NCI-H1048 (cell line): ENCODE data around the gene ITIH4.

Experiments used
- DNase-seq: peaks from one replicate; lab custom pipeline; 2025; lab: John Stamatoyannopoulos, UW

Gene ITIH4

DNA sequence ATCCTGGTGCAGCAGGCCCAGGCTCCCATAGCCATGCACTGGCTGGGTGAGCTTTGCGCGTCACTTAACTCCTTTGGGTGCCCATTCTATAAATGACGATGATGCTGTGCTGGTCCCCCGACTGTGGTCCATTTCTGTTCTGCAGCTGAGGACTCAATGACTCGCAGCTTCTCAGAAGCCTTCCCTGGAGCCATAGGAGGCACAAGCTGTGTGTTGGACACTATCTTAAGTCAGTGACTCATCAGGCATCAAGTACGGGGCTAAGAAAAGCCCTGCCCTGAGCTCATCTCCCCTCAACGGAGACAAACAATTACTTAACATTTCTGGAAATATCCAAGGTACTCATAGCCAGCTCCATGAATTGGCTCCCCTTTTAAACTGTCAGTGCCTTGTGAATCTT is 18.1 kb upstream of the ITIH4 start:
- DNase-seq: no peak

DNA sequence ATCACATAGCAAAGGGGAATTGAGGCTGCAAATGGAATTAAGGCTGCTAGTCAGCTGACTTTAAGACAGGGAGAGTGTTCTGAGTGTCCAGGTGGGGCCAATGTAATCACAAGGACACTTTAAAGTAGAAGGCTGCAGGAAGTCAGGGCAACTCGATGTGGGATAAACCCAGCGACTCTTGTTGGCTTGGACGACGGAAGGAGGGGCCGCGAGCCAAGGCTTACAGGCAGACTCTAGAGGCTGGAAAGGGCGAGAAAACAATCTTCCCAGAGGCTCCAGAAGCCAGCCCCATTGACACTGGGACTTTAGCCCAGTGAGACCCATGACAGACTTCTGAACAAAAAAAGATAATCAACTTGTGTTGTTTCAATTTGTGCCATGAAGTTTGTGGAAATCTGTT is 17.3 kb upstream of the ITIH4 start:
- no peak for DNase-seq

DNA sequence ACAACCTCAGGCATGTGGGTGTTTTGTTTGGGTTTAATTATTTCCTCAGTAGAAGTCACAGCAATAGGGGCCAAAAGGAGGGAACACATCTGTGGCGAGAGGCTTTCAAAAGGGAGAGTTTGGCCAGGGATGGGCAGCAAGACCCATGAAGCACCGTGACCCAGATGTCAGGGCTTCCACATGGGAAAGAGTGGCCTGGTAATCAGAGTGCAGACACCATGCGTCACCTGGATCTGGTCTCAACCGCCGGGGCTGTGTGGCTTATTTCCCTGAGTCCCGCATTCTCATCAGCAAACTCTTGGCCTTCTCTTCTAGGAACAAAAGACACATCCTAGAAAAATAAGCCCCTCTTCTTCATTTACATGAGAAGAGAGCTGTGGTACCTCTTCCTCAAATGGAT is 16.8 kb upstream of the ITIH4 start:
- DNase-seq: no peak

DNA sequence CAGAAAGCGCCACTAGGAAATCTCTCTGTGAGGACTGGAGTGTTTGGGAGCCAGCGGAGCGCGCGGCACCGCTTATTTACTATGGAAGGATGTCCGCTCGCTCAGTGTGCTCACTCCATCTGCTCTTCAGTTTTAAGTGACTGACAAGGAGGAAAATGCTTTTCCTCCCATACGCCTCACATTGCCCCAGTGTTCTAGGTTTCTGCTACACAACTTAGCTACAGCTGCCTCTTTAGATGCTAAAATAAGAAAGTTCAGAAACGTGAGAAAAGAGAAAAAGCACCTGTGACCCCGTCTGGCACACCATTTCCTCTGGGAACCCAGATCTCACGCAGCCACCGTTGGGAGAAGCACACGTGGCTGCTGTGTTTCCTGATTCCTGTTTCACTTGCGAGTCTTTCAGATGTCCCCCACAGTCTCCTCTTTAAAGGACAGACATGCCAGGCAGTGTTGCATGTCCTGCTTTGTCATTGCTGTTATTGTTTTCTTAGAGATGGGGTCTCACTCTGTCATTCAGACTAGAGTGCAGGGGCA is 16.0 kb upstream of the ITIH4 start:
- DNase-seq: no peak

DNA sequence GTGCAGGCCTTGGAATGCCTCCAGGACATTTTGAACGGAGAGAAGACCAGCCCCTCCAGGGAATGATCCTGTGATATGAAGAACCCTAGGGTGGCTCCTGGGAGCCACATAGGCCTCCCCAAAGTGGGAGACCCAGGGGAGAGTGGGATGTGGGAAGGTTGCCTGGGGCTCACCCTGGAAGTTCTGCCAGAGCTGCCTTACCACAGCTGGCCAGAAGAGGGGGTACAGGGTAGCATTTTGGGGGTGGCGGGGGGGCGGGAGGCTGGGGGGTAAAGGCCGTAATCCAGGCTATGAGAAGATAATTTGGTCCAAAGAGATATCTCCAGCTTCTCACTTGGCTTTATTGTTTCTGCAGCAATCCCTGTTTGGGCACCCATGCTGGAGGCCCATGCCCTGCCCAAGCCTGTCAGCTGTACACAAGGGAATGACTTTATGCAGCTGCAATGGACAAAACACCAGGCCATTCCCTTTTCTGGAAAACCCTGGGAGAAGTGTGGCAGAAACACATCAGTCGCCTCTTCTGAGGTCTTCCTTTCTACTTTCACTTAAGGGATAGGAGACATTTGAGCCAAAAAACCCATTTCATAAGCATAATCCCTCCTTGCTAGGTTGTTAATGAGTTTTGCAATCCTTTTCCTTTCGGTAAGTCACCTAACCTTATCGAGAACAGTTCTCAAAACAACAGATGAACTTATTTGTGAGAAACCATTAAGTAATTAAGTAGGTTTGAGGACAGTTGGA is 15.4 kb upstream of the ITIH4 start:
- no peak for DNase-seq

DNA sequence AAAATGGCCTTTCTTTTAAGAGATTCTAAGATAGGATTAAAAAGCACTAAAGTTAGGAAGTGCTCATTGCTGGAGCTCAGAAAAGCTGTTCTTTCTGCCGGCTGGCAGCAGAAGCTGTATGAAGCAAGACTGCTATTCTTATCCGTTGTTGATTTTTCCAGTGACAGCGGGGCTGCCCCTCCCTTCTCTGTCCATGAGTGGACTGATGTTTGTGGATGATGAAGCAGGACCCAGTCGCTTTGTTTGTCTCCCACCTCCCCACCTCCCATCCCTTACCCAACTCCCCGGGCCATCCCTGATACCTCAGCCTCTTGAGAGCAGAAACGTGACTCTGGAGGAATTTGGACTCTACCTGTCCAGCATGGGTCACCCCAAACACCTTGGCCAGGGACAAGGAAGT is 14.7 kb upstream of the ITIH4 start:
- DNase-seq: no peak

DNA sequence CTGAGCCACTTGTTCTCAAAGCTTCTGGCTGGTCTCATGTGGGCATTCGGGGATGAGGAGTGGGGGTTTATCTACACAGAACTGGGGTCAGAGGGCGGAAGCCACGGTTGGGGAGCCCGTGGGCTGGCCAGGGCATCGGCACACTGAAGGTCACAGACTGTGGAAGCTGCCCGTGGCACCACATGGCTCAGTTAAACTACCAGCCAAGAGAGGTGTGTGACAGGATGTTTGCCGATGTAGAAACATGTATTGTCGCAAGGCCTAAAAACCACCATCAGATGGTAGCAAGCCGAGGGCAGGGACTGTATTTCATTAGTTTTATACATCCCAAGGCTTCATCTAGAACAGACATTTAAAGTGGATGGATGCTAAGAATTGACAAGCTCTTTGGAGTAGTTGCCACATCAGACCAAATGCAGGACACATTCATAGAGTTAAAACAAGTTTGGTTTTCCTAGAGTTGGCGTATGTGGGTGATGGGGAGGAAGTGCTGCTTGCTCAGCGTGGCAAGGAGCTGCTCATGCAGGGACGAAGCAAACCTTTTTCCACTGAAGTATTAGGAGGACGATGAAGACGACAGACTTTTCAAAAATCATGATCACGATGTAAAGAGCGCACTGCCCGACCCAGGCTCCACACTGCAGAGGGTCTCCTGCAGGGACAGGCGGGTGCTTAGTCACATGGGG is 14.0 kb upstream of the ITIH4 start:
- no peak for DNase-seq

DNA sequence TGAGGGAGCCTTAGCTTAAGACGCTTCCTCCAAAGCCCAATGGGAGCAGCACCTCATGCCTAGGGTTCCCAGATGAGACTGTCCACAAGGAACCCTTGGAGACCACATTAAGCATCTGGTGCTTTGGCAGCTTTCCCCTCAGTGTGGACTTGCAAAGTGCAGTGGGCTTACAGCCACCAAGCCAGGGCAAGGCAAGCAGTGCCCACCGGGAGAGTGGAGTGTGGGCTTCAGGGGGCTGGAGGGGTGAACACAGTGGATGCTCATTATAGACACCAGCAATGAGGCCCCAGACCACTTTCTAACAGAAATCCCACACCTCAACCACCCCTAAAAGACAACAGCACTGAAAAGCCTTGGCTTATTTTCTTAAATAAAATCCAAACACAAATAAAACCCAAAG is 13.4 kb upstream of the ITIH4 start:
- DNase-seq: no peak

DNA sequence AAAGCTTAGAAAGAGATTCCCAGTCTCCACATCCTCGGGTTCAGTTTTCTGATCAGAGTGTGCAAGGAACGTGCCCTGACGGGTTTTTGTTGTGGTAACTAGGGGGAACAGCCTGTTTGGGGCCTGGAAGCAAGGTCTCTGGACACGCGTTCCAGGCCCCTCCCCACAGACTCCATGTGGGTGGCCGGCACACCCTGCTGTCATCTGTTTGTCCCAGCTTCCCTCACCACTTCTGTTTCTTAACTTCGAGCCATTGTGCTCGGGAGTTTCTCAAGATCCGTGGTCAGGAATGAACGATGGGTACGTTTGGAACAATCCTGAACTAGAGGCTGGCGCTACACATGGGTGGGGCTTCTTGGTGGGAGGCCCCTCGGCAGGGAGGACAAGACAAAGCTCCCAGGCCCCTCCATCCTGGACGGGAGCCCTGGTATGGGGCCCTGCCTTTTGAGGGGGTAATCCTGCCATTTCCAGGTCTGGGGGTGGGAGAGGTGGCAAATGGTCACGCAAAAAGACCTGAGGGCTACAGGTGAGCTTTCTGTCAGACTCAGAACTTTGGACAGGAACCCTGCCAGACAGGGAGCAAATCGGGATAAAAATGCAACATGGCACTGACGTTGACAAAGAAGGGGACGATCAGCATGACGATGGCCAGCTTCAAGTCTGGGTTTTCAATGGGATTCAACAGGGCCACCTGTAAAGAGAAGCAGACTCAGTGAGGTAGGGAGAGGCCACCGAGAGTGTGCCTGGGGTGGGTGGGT is 12.8 kb upstream of the ITIH4 start:
- no peak for DNase-seq

DNA sequence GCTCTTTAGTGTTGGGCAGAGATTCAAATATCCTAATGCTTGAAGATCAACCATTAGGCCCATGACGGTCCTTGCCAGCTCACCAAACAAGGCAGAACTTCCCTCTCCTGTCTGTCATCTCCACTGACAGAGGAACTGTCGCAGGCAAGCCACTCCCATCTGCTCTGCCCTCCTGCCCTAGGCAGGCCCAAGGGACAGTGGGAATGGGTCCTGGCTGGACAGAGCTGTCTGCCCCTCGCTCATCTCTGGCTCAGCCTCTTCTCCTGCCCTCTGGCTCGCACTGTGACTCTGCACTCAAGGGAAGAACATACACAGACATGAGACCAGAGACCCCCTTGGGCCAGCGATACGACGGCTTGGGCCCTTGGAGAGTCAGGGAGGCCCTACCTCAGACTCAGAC is 12.0 kb upstream of the ITIH4 start:
- no peak for DNase-seq

DNA sequence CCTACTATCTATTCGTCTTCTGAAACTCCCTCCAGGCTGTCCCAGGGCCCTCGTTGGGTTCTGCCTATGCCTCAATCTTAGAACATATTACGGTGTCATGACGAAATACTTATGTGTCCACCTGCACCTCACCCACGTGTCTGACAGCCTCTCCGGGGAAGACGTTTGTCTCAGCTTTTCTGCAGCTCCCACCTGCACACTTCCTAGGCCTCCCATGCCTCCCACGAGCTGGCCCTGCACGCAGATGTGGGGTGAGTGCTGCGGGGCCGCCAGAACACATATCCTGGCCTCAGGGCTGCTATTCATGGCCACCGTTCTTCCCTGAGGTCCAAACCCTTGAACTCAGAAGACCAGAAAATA is 11.5 kb upstream of the ITIH4 start:
- DNase-seq: no peak

DNA sequence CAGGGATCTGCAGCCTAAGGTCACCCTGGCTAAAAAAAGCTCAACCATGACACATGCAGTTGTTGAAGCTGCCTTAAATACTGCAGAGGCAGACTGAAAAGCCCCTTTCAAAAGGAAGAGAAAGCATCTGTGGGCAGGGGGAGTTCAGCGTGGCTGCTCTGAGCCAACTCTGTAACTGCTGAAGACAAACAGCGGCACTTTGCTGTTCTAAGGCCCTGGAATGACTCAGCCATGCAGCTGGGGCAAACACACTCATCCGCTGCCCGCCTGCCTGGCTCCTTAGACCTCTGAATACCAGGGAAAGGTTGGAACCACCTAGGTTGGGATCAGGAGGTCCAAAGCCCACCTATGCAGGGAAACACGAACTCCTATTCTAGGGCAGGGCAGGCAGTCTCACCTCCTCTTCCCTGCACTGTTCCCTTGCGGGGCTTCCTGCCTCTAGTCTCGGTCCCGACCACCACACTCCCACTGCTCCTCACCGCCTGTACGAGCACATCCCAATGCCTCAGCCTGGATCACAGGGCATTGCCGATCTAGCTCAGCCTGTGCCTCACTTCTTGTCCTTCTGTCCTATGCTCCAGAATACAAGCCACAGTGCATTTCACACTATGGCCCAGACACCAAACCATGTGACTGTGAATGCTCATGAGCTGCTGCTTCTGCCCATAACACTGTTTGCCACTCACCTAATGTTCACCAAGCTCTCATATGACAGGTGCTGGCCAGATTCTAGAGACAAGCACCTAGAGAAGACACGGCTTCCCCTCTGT is 10.9 kb upstream of the ITIH4 start:
- DNase-seq: no peak

DNA sequence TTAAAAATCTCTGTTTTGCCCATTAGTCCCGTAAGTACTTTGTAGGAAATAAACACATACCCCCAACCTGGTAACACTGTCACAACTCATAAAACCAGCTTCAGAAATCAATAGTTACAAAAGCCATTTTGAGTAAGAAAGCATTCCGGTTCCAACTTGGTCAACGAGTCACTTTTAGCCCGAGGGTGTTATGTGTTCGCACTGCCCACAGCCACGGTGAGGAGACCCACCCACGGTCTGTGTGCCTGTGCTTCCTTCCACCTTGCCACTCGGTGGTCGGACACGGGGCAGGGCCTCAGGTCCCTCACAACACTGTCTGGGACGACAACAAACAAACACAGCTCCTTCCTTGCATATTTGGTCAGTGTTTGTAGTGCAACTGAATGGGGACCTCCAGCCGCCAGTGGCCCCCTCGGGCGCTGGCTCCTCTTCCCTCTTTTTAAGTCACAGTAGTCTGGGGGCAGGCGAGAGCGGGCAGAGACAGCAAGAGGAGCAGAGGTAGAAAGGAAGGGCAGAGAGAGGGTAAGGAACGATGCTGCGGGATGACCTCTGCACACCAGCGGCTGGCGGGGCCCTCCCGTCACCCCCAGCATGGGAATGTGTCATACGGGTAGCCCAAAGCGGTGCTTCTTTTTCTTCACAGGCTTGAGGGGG is 9.5 kb upstream of the ITIH4 start:
- no peak for DNase-seq

DNA sequence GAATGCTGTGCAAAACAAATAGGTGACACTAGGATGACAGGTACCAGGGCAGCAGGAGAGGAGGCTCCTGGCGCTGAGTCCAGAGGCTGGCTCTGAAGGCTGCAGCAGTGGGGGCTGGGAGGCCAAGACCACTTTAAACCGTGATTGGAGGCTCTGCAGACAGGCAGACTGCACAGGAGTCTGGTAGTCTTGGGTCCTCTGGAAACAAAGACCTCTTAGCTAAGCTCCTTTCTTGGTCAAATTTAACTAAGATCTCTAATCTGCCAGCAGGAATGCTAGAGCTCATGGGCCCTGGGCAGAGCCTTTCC is 8.8 kb upstream of the ITIH4 start:
- DNase-seq: no peak

DNA sequence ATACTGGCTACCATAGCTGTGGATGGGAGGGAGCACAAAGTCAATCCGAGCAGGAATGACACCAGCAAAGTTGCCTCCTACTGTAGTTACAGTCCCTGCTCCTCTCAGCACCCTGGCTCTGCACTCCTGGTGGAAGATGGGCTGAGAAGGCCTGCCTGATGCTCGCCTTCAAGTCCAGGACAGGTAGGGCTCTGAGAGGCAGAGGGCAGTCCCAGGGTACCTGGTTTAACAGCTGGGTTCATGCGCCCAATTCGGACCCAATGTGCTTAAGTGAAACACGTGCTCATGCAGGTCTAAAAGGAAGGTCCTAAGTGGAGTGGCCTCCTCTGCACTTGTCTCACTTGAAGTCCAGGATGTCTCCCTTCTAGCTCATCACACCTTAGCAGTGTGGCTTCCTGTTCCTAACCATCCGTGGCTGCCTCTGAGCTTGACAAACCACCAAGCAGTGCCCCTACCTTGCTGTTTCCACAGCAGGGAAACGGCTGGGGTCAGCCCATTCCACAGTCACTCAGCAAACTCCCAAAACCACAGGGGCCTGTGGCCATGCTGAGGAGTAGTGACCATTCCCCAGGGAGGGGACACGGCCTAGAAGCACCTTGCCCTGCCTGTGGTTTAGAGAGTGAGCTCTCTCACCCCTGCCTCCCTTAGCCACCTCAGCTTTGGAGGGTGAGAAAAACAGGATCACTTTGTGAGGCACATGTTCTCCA is 8.2 kb upstream of the ITIH4 start:
- no peak for DNase-seq

DNA sequence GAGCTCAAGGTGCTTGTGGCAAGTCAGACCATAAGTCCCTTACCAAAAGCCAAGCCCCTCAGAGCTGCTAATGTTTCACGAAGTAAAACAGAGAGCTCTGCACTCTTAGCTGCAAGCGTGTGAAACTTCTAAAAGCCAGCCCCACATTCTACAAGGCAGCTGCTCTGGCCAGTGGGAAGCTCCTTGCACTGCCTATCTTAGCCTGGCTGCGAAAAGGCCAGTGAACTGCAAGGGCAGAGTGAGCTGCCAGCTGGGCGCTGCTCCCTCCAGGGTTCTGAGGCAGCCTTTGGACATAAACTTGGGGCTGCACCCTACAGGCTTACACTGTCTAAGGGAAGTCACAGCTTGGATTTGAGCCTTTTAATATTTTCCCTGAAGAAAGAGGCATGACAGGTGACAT is 6.5 kb upstream of the ITIH4 start:
- no peak for DNase-seq

DNA sequence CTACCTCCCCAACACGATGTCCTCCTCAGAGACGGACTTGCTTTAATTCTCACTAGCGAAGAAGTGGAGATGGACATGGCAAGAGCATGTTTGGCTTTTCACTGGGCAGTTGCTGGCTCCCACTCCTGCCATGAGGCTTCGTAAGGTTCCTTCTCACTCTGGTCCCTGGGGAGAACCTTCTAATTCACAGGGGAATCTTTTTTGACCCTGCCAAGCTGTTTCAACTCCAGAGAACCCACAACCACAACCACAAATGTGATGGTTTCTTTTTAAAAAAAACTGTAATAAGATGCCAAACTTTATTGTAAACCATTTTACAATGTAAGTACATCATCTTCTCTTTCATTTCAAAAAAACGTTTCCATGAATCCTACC is 6.0 kb upstream of the ITIH4 start:
- no peak for DNase-seq

DNA sequence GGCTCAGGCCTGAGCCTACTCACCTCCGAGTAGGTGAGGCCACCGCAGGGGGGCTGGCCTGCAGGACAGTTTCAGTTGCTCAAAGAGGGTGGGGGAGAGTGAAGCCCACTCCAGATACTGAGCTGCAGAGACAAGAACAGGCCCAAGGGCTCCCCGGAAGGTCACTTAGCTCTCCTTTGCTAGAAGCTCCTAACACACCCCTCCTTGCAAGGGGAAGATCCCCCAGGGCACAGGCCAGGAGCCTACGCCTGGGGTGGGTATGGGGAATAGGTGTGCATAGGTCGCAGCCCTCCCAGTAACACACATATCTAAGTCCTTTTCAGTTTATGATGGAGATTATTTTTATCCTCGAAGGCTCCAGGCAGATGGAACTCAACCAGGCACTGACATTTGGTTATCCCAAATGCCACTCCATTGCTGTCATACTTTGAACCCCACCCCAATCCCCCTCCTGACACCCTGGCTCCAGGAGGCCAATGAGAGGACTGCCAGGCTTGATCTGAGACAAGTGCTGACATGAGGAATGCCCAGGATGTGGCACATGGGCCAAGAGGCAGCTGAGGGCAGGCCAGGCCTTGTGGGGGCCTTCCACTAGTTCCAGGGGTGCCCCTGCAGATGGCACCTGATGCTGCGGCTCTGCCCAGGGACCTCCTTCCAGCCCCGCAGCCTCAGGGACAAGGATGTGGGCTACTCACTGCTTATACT is 5.4 kb upstream of the ITIH4 start:
- DNase-seq: no peak

DNA sequence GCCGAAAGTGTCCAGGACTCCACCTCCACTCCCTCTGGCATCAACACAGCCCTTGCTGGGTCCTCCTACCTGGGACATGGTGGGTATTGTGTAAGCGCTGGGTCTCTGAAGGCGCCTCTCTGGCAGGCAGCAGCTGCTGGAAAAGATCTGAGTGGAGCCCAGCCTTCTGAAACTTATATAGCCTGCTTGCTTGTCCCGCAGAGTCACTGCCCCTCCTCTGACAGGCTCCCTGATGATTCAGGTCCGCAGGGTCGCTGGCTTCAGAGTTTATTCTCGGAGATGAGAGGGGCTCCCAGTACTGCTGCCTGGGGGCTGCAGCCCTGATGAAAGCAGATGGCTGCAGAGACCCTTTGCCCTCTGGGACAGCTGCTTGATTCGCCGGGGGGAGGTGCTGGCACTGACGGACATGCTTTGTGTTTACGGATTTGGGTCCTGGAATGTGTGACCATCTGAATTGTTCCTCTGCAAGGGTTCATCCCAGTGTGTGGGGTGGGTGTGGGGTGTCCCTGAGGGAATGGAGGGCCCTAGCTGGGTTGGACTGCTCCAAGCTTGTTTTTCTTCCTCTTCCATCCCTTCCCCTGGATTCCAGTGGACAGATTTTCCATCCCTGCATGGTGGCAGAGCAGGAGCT is 4.5 kb upstream of the ITIH4 start, which contains the start of gene MUSTN1:
Gene MUSTN1 (minus strand): TSS at position 149 of the 631 bp plus-strand sequence. CDS start 71 bp downstream, at position 78.
- DNase-seq: no peak

DNA sequence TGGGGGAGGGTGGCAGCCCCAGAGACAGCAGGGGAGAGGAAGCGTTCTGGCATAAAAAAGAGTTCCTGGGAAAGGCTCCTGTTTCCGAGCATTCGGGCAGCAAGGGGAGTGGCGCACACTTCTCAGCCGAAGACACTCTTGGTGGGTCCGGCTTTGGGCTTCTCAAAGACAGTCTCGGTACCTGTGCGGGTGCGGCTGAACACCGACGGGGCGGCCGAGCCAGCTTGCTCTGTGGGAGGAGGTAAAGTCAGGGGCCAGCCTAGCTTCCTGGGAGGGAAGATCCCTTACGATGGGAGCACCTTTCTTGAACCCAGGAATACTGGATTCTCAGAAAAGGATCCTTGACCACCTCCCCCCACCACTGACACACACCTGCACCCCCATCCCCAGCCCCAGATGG is 2.7 kb upstream of the ITIH4 start:
- DNase-seq: no peak
